OCI-LY3 (cell line): Measurements from ENCODE around the gene ATPAF2.

Experiments
- EZH2phosphoT487 ChIP-seq: fragments of 200-600 bp; shearing (Covaris generic); IDR thresholded peaks from 2 replicates; pipeline ENCODE4 v1.6.1; 2018; ENCODE audit warnings: antibody characterized with exemption, mixed run types, low read depth
- TF ChIP-seq, protein P1 (sequence below): fragments of 200-600, 300-600 bp; sonication (generic); IDR thresholded peaks from 2 replicates; pipeline ENCODE4 v1.5.1; 2014; ENCODE audit warnings: antibody characterized with exemption, low read length, low read depth

DNA sequence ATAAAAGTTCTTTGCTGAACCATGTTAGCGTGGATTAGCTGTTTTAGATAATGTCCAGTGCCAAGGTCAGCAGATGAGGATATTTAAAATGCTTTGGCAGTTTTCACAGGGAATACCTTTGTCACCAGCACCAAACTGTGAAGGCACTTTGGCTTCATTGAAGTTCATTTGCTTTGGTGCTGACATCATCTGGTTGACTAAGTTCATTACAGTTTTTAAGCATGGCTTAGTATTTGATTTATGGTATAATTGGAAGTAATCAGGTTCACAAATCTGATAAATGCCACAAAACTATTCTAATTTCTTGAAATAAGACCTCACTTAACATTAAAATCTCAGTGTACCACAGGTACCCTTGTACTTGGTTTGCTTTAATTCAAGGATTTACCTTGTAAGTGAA, 4.5 kb upstream of the ATPAF2 start:
- TF ChIP-seq, protein P1, sequence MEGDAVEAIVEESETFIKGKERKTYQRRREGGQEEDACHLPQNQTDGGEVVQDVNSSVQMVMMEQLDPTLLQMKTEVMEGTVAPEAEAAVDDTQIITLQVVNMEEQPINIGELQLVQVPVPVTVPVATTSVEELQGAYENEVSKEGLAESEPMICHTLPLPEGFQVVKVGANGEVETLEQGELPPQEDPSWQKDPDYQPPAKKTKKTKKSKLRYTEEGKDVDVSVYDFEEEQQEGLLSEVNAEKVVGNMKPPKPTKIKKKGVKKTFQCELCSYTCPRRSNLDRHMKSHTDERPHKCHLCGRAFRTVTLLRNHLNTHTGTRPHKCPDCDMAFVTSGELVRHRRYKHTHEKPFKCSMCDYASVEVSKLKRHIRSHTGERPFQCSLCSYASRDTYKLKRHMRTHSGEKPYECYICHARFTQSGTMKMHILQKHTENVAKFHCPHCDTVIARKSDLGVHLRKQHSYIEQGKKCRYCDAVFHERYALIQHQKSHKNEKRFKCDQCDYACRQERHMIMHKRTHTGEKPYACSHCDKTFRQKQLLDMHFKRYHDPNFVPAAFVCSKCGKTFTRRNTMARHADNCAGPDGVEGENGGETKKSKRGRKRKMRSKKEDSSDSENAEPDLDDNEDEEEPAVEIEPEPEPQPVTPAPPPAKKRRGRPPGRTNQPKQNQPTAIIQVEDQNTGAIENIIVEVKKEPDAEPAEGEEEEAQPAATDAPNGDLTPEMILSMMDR, result no peak
- no peak for TF ChIP-seq EZH2phosphoT487
